ENCODE measurements around the gene ZSWIM1.

GRCh38 chr20:45924391-45925261 lies 43.6 kb downstream of the ZSWIM1 start:
- no peak for TF ChIP-seq EZH2 (optimal IDR thresholded peaks at IDR 0.05; ENCODE audit: low read depth, low read length)
- TF ChIP-seq, protein P1, sequence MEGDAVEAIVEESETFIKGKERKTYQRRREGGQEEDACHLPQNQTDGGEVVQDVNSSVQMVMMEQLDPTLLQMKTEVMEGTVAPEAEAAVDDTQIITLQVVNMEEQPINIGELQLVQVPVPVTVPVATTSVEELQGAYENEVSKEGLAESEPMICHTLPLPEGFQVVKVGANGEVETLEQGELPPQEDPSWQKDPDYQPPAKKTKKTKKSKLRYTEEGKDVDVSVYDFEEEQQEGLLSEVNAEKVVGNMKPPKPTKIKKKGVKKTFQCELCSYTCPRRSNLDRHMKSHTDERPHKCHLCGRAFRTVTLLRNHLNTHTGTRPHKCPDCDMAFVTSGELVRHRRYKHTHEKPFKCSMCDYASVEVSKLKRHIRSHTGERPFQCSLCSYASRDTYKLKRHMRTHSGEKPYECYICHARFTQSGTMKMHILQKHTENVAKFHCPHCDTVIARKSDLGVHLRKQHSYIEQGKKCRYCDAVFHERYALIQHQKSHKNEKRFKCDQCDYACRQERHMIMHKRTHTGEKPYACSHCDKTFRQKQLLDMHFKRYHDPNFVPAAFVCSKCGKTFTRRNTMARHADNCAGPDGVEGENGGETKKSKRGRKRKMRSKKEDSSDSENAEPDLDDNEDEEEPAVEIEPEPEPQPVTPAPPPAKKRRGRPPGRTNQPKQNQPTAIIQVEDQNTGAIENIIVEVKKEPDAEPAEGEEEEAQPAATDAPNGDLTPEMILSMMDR (IDR thresholded peaks at IDR 0.05; ENCODE audit: low read length) = no peak
